PC-9 (cell line): ENCODE results near the gene DMRTB1. TPM values are rescaled to one million over a fixed set of nuclear protein-coding genes. Genes with fewer than 3 reads are reported as not detected.
A peak's percentile ranks its signal among the peaks of the same experiment; 100 is the strongest.

Experiments used
- BruUV-seq: library from RNA; stranded (reverse); fragments of 400-500 nt; replicated peaks from 2 replicates; lab custom pipeline; 2021; lab: Mats Ljungman, UMichigan
- CTCF ChIA-PET: fragments of 300-600 bp; sonication (Branson Sonifier 250); formaldehyde crosslinking; loops from one replicate; lab custom pipeline; 2022; ENCODE audit warnings: antibody characterized with exemption; lab: Charles Lee
- POLR2A ChIA-PET: fragments of 300-600 bp; sonication (Branson Sonifier 250); formaldehyde crosslinking; loops from one replicate; lab custom pipeline; 2022; ENCODE audit warnings: antibody characterized with exemption; ENCODE audit not compliant: unreplicated experiment; lab: Charles Lee
- DNase-seq, 2 experiments: peaks; one replicate each; pipeline versions ENCODE4 v3.0.0 to v3.0.0-alpha.2; 2015 to 2022; ENCODE audit warnings: mixed read lengths in 1 of 2
- H2AFZ ChIP-seq: fragments of 200-600 bp; sonication (generic); 2 replicates; pipeline ENCODE4 v1.8.1; 2017; ENCODE audit warnings: antibody characterized with exemption
- H3F3A ChIP-seq: fragments of 200-600 bp; sonication (generic); 2 replicates; pipeline ENCODE4 v1.8.1; 2017; ENCODE audit warnings: antibody characterized with exemption, mild to moderate bottlenecking, low read depth; ENCODE audit not compliant: insufficient read depth
- H3K27ac ChIP-seq: fragments of 200-600 bp; sonication (generic); 2 replicates; pipeline ENCODE4 v1.6.1; 2016; ENCODE audit warnings: mixed run types
- H3K27me3 ChIP-seq: fragments of 200-600 bp; sonication (generic); 2 replicates; pipeline ENCODE4 v1.6.1; 2016; ENCODE audit warnings: low read depth, mixed run types; ENCODE audit not compliant: insufficient read depth
- H3K36me3 ChIP-seq: fragments of 200-600 bp; sonication (generic); 2 replicates; pipeline ENCODE4 v1.6.1; 2016; ENCODE audit warnings: low read depth, mixed run types
- H3K4me1 ChIP-seq: fragments of 200-600 bp; sonication (generic); replicated peaks from 2 replicates; pipeline ENCODE4 v1.6.1; 2016; ENCODE audit warnings: mixed run types; ENCODE audit not compliant: insufficient read depth
- H3K4me2 ChIP-seq: fragments of 200-600 bp; sonication (generic); 2 replicates; pipeline ENCODE4 v1.6.1; 2017; ENCODE audit warnings: mixed run types
- H3K4me3 ChIP-seq: fragments of 200-600 bp; sonication (generic); 2 replicates; pipeline ENCODE4 v1.6.1; 2016; ENCODE audit warnings: mixed run types
- H3K79me2 ChIP-seq: fragments of 200-600 bp; sonication (generic); 2 replicates; pipeline ENCODE4 v1.6.1; 2017; ENCODE audit warnings: low read depth, mixed run types
- H3K9me2 ChIP-seq: fragments of 200-600 bp; sonication (generic); 2 replicates; pipeline ENCODE4 v1.8.1; 2017; ENCODE audit warnings: mild to moderate bottlenecking; ENCODE audit not compliant: insufficient read depth
- H3K9me3 ChIP-seq: fragments of 200-600 bp; sonication (generic); 2 replicates; pipeline ENCODE4 v1.8.1; 2016; ENCODE audit warnings: low read depth; ENCODE audit not compliant: insufficient read depth
- H4K20me1 ChIP-seq: fragments of 200-600 bp; sonication (generic); 2 replicates; pipeline ENCODE4 v1.8.1; 2017; ENCODE audit not compliant: insufficient read depth
- CTCF ChIP-seq: fragments of 200-600 bp; sonication (generic); conservative IDR thresholded peaks from 2 replicates; pipeline ENCODE4 v1.6.1; 2017; ENCODE audit warnings: mixed run types, antibody characterized with exemption, mild to moderate bottlenecking, moderate library complexity
- EZH2 ChIP-seq: fragments of 200-600 bp; sonication (generic); IDR thresholded peaks from 2 replicates; pipeline ENCODE4 v1.8.0; 2017; ENCODE audit warnings: antibody characterized with exemption, low read depth
- intact Hi-C: fragments of 100-400 bp; cut with micrococcal nuclease; formaldehyde crosslinking; loops from one replicate; pipeline ENCODE4 v1.10.0; 2022; ENCODE audit not compliant: unreplicated experiment
- total RNA-seq: library from RNA; stranded (reverse); gene quantifications from 2 replicates; pipeline ENCODE4 v1.2.3, GENCODE V29; 2021

DMRTB1 gene
- total RNA-seq, 1 experiment from 2014 or later, result not detected

- Histone ChIP-seq H3K9me2 (no peaks in the 10 kb centered on the region), H4K20me1 (no peaks in the 10 kb centered on the region), H3K4me3 (no peak overlapping the region), H3K4me2 (no peak overlapping the region), H3F3A (no peaks in the 10 kb centered on the region), H3K79me2 (no peaks in the 10 kb centered on the region), H3K4me1 (no peaks in the 10 kb centered on the region), H3K36me3 (no peaks in the 10 kb centered on the region), H3K27me3 (no peaks in the 10 kb centered on the region), H3K9me3 (no peaks in the 10 kb centered on the region), H2AFZ (no peak overlapping the region), H3K27ac (no peak overlapping the region)
- CTCF ChIA-PET, result no interaction called here
- POLR2A ChIA-PET, result interaction anchor here (0.6 kb wide), 1 partner anchor 153 kb away, joined by 9 read pairs; no protein-coding TSS in a partner anchor
- peak in 1 of 2 experiments; percentile 26 for DNase-seq
- TF ChIP-seq EZH2, result no peak
- TF ChIP-seq CTCF, result no peak
- BruUV-seq, result no TSS peak
- intact Hi-C loops, result no loop called here
Measured at GRCh38 chr1:53463961-53464899, 5.0 kb downstream of the DMRTB1 start.

GRCh38 chr1:53465023-53465957, 6.1 kb downstream of the DMRTB1 start:
- no peaks in the 10 kb centered on the region for H3K79me2 ChIP-seq
- POLR2A ChIA-PET, result interaction anchor here (0.5 to 0.6 kb wide), 2 partner anchors 152 to 476 kb away, joined by 3 to 9 read pairs; no protein-coding TSS in a partner anchor

More at GRCh38 chr1:53465023-53465957, 6.1 kb downstream of the DMRTB1 start:
- Histone ChIP-seq H3K27ac (no peak overlapping the region), H3K9me3 (no peaks in the 10 kb centered on the region), H4K20me1 (no peaks in the 10 kb centered on the region), H3K27me3 (no peaks in the 10 kb centered on the region), H3K9me2 (no peaks in the 10 kb centered on the region), H3K4me1 (no peaks in the 10 kb centered on the region), H3F3A (no peaks in the 10 kb centered on the region), H2AFZ (no peak overlapping the region), H3K4me2 (no peak overlapping the region), H3K36me3 (no peaks in the 10 kb centered on the region), H3K4me3 (no peak overlapping the region)
- CTCF ChIA-PET, result interaction anchor here (0.6 kb wide), 1 partner anchor 289 kb away, joined by 14 read pairs; no protein-coding TSS in a partner anchor
- BruUV-seq, result no TSS peak
- intact Hi-C loops, result no loop called here
- peak in 1 of 2 experiments; percentile 32 for DNase-seq
- no peak for TF ChIP-seq EZH2
- TF ChIP-seq CTCF, result no peak
